GM18502 (cell line): ENCODE measurements around the gene TAS1R3.
"Not testable (repeated sequence)": the region's sequence is repeated elsewhere in the genome, so short reads cannot be mapped to it uniquely, and the experiment has no call there.

ENCODE experiments used
- ATAC-seq: cut with Tn5 transposase; IDR thresholded peaks from one replicate; pipeline ENCODE4 v1.9.1; 2021; ENCODE audit warnings: mild to moderate bottlenecking; ENCODE audit not compliant: unreplicated experiment, poor library complexity

TAS1R3 gene

DNA sequence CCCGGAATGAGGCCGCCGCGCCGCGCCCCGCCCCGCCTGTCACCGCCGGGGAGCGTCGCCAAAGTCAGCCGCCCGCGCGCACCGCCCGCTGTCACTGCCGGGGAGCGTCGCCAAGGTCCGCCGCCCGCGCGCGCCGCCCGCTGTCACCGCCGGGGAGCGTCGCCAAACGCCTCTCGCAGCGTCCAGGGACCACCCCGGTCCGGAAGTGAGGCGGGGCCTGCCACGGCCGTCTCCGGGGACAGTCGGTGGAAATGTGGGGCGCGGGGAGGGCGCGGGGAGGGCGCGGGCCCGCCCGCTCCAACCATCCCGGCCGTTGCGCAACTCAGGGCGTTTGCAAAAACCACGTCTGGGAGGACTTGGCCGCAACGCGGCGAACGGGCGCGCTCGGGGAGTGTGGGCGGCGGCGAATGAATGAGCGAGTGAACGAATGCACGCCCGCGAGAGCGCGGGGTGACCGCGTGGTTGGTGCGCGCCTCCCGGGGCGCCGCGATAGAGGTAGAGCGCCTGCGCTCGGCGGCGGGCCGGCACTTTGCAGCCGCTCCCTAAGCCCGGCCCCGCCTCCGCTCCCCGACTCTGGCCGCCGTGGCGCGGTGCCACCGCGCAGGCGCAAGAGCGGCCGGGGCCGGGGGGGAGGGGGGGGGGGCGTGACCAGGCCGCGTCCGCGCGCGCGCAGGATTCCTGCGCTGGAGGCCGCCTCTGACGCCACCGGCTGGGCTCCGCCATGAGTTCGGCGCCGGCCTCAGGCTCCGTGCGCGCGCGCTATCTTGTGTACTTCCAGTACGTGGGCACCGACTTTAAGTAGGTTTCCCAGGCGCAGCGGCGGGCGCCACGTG is 22.9 kb upstream of the TAS1R3 start, which contains the start of the genes ACAP3 and PUSL1:
TSS of gene ACAP3 (minus strand) at position 8 of the 833 bp plus-strand sequence. CDS start 115 bp downstream, outside the sequence.
TSS of gene PUSL1 (plus strand) at position 675 of the 833 bp plus-strand sequence. CDS start at position 722, 47 bp downstream.
- peak; percentile 59 for ATAC-seq

DNA sequence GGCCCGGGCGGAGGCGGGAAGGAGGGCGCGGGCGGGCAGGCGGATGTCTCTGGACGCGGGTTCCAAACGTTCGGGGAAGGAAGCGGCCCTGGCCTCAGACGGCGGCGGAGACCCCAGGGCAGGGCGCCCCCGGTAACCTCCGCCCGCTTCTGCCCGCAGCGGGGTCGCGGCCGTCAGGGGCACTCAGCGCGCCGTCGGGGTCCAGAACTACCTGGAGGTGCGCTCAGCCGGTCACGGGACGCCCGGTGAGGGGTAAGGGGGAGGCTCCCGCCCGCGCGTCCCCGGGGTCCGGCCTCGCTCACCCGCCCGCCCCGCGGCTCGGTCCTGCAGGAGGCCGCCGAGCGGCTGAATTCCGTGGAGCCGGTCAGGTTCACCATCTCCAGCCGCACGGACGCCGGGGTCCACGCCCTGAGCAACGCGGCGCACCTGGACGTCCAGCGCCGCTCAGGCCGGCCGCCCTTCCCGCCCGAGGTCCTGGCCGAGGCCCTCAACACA is 22.3 kb upstream of the TAS1R3 start:
- ATAC-seq = peak; percentile 0

DNA sequence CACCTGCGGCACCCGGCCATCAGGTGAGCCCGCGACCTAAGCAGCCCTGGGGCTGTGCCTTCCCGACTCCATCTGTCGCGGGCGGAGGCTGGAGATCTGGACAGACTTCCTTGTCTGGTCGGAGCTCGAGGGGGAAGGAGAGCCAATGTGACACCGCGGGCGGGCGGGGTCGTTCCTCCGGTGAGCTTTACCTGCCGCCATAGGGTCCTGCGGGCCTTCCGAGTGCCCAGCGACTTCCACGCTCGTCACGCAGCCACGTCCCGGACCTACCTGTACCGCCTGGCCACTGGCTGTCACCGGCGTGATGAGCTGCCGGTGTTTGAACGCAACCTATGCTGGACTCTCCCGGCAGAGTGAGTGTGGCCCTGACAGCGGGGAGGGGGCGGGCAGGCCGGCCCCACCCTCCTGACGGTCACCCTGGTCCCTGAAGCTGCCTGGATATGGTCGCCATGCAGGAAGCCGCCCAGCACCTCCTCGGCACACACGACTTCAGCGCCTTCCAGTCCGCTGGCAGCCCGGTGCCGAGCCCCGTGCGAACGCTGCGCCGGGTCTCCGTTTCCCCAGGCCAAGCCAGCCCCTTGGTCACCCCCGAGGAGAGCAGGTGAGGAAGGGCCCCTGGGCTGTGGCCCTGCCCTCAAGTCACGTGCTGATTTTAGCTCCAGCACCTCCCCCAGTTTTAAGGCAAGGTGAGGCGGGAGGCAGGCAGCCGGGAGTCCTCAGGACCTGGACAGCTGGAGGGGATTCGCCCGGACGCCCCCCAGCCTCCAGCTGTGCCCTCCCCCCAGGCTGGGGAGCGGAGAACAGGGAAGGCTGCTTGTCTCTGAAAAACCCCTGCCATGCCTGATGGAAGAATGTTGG is 21.6 kb upstream of the TAS1R3 start:
- ATAC-seq = no peak

DNA sequence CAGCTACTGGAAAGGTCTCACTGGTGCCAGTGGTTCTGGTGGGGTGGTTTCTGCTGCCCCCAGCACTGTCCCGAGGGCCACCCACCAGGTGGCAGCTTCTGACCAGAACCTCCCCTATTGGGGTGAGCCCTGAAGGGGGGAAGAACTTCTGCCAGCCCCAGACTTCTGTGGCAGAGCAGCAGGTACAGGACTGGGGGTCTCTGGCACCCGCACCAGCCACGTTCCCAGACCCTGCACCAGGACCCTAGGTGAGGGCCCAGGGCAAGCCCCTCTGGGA is 21.0 kb upstream of the TAS1R3 start:
- ATAC-seq = no peak

DNA sequence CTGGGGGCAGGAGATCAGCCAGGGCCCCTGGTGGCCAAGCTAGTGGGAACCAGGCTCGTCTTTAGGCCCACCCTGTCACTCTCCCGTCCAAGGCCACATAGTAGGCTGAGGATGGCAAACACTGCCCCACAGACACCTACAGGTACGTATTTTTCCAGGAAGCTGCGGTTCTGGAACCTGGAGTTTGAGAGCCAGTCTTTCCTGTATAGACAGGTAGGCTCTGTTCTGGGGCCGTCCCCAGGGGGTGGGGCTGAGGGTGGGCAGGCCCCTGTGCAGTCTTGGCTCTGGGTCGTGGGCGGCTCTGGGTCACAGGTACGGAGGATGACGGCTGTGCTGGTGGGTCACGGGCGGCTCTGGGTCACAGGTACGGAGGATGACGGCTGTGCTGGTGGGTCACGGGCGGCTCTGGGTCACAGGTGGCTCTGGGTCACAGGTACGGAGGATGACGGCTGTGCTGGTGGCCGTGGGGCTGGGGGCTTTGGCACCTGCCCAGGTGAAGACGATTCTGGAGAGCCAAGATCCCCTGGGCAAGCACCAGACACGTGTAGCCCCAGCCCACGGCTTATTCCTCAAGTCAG is 20.5 kb upstream of the TAS1R3 start:
- ATAC-seq = no peak

DNA sequence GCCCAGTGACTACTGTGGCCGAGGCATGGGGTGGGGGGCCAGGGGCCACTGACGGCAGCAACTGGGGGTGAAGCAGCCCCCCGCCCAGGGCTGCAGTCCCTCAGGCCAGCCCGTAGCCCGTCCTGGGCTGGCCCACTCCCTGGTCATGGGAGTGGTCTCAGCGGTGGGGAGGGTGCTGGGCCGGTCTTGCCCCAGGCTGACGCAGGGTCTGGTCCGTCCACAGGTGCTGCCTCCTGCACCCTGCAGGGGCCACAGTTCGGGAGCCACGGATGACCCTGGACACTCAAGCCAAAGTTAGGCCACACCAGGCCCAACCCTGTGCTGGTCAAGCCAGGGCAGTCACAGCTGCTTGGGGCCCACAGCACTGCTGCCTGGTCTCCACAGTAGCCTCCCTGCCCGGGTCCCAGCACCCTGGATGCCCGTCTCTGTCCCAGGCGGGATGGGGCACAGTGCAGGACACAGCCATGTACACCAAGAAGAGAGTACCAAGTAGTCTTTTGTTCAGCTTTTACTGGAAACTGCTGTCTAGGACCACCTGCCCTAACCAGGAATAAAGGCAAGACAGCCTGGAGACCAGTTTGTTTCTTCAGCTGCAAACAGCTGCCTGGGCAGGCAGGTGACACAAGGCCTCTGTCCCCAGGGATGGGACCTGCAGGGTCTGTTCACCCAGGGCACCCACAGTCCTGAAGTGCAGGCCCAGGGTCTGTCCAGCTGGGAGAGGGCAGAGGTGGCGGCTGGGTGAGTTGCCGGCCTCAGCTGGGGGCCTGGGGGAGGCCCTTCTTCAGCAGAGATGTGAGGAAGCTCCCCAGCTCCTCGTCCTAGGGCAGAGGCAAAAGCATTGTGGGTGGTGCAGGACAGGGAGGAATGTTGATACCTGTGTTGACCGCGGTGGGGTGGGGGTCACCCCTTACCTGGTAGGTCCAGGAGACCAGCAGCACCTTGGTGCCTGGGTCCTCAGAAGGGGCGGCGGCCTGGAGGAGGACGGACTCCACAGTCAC is 19.7 kb upstream of the TAS1R3 start:
- no peak for ATAC-seq

DNA sequence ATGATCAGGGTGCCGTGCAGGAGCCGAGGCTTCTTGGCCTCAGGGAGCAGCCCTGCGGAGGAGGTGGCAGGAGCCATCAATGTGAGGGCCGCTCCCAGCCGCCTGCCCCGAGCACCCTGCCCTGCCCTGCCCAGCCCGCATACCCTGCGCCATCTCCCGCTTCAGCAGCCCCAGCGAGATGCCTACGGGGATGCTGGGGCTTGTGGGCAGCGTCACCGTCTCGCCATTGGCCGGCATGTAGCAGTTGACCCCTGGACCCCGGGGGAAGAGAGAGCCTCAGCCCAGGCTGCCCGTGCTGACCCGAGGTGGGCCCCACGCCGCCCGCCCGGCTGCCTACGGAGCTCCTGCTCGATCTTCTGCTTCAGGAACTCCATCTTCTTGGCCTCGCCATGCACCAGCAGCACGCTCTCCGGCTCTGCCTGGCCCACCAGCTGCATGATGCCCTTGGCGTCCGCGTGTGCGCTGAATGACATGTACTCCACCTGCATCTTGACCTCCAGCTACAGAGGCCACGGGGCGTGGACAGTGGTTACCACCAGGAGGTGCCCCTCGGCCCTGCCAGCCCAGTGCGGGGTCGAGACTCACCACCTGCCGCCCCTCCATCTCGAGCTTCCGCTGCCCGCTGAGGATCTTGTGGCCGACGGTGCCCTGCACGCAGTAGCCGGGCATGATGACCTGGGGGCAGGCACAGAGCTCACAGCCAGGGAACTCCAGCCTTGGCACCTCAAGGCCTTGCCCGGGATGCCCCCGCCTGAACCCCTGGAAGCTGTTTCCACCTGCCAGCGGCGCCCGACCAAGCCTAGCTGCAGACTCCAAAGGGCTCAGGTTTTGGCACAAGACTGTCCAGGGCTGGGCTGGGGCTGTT is 18.4 kb upstream of the TAS1R3 start:
- ATAC-seq = no peak

DNA sequence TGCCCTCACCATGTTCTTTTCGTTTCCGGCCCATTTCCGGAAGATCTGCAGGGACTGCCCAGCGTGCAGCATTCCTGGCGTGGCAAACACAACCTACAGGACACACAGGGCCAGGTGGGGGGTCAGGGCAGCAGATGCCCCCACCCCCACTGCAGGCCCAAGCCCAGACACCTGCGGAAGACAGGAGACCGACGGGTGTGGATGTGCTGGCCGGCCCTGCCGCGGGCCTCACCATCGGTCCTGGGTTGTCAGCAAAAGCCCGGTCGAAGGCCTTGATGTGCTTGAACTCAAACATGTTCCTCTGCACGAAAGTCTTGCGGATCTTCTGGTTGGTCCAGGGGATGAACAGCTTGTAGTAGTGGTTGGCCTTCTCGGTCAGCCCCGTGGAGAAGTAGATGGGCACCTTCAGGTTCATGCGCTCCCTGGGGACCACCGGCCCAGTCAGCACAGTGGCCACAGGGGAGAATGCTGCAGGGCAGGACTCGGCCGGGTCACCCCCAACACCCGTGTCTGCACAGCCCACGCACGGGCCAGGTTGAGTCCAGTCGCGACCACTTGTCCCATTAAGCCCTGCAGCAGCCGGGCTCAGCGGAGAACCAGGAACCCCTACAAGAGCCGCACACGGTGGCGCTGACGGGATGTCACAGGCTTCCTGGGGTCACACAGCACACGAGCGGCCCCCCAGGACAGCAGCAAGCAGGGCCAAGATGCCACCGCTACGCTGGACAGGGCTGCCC is 17.4 kb upstream of the TAS1R3 start:
- ATAC-seq = no peak

DNA sequence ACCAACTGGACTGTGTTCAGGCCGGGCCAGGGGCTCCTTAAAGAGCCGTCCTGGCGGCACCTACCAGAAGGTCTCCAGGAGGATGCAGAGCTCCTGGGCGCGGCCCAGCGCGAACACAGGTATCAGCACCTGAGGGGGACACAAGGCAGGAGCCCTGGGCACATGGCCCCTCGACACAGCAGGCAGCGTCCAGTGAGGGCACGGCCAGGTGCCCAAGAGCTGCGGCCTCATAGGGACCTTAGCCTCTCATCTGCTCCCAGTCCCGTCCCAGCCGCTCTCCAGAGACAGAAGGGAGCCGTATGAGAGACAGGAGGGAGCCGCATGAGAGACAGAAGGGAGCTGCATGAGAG is 16.9 kb upstream of the TAS1R3 start:
- no peak for ATAC-seq

DNA sequence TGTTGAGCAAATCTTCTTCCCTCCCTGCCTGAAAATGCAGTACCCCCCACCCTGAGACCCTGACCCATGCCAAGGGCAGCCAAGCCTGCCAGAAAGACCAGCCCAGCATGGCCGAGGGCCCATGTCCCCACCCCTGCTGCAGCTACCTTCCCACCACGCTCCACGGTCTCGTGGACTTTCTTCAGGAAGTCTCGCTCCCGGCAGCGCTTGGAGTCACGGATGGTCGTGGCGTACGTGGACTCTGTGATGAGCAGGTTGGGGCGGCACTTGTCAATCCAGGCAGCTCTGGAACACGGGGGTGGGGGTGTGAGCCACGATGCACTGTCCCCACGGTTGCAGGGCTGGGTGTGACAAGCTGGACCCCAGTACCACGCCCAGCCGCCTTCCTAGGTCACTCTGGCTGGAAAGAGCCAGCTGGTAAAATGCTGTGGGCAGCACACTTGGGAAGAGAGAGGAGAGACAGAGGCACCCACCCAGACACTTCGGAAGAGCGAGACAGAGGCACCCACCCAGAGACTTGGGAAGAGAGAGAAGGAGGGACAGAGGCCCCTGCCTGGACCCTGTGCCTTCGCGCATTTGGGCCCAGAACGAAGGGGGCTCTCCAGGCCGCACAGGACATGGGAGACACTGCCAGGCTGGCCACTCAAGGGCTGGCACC is 16.3 kb upstream of the TAS1R3 start:
- ATAC-seq = no peak

DNA sequence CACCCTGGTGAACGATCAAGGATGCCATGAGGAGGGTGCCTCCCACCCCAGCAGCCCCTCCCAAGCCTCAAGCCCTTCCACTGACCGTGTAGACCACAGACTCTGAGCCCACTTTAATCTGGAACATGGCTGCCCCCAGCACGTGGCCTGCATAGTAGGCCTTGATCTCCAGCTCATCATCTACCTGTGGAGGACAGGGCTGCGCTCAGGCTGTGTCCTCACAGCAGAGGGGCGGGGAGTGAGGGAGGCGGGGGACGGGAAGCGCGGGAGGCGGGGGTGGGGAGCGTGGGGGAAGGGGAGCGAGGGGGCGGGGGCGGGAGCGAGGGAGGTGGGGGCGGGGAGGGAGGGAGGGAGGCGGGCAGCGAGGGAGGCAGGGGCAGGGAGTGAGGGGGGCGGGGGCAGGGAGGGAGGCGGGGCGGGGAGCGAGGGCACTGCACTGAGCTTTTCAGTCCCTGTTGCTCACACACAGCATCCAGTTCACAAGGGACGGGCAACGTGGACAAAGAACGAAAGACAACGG is 15.6 kb upstream of the TAS1R3 start:
- no peak for ATAC-seq

DNA sequence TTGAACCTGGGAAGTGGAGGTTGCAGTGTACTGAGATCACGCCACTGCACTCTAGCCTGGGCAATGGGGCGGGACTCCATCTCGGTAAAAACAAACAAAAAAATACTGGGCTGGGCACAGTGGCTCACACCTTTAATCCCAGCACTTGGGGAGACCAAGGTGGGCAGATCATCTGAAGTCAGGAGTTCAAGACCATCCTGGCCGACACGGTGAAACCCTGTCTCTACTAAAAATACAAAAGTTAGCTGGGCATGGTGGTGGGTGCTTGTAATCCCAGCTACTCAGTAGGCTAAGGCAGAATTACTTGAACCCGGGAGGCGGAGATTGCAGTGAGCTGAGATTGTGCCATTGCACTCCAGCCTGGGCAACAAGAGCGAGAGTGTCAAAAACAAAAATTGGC is 14.9 kb upstream of the TAS1R3 start:
- not testable (repeated sequence) for ATAC-seq

DNA sequence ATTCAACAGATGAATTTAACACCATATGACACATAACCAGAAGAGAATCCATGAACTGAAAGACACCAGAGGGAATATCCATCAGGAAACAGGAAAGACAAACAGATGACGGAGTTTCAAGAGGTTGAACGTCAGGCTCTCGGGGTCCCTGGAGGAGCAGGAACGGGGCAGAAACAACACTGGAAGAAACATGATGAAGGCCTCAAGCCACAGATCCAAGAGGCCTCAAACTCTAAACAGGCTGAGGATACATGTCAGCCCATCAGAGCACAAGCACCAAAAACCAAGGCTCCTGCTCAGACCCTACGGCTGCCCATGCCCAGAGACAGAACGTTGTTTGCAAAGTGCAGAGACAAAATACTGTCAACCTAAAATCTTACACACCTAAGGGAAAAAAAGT is 13.7 kb upstream of the TAS1R3 start:
- no peak for ATAC-seq

DNA sequence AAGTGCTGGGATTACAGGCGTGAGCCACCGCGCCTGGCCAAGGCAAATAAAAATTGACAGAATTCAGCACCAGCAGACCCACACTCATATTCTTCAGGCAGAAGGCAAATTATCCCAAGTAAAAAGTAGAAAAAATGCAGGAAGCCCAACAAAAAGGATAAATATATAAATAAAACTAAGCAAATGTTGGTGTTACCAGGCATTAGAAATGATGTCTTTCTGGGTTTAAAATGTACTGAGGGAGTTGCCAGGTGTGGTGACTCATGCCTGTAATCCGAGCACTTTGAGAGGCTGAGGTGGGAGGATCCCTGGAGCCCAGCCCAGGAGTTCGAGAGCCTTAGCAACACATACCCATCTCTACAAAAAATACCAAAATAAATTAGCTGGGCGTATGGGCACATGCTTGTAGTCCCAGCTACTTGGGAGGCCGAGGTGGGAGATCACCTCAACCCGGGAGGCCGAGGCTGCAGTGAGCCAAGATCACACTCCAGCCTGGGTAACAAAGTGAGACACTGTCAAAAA is 12.9 kb upstream of the TAS1R3 start:
- no peak for ATAC-seq

DNA sequence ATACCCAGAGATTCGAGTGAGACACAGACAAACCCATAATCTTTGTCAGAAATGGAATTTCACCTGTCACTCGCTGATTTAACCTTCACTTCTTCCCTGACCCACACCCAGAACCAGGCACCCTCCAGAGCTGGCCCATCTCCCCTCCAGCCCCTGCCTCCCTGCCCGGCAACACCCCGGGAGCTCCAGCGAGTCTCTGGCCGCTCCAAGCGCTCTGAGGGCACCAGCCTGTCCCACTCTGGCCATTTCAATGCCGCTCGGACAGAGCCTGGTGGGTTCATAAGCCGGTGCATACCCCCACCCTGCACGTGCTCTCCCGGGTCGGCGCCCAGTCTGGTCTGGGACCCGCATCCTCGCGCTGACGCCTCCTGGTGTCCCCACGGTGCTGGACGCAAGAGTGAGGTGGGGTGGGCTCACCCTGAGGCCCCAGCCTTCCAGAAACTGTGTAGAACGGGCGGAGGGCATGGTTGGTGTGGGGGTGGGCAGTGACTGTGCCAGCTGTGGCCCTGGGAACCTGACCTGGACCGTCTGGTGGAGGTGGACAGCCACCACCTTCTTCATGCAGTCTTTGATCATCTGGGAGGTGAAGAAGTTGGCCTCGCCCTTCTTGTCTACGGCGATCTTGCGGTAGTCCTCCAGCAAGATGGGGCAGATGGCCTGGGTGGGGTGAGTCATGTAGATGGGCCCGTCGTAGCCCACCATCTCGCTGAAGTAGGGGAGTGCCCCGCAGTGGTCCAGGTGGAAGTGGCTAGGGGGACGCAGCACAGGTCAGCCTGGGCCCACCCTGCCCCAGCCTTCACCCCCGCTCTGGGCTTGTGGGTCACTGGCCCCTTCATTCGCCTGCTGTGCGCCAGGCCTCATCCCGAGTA is 12.1 kb upstream of the TAS1R3 start:
- no peak for ATAC-seq

DNA sequence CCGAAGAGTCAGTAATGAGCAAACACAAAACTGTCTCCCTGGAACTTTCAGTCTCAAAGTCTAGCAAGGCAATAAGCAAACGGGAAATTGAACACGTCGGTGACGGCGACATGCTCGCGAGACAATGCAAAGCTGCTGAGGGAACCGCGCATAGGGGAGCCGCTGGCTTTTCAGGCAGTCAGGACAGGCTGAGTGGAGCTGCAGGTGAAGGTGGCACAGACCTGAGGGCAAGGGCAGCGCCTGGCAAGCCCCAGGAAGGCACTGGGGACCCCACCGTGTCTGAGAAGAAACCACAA is 11.5 kb upstream of the TAS1R3 start:
- no peak for ATAC-seq
